ENCODE data around the gene ARF5.

GRCh38 chr7:127566242-127566641 lies 22.0 kb upstream of the ARF5 start:
- TF ChIP-seq CTCF (IDR thresholded peaks at IDR 0.05) = no peak
- TF ChIP-seq POLR2A (IDR thresholded peaks at IDR 0.05; ENCODE audit: low read depth) = no peak
- no peak for TF ChIP-seq EP300 (IDR thresholded peaks at IDR 0.05)
- TF ChIP-seq POLR2AphosphoS5 (IDR thresholded peaks at IDR 0.05) = no peak

All from esophagus muscularis mucosa (tissue), 4 donors.